Activated T-cell treated with anti-CD3 and anti-CD28 coated beads, Interleukin-2, amount 50 U/mL, for 72 hours (primary cell): ENCODE measurements around the gene AFF1. TPM values are rescaled to one million over a fixed set of nuclear protein-coding genes. Genes with fewer than 3 reads are reported as not detected.
"Not testable (repeated sequence)": the region's sequence is repeated elsewhere in the genome, so short reads cannot be mapped to it uniquely, and the experiment has no call there.

Source experiments
- ATAC-seq, 2 donors: fragments of 150-1000 bp; cut with Tn5 transposase; replicated peaks in 1 of 2; 2 replicates each; pipeline ENCODE4 v1.10.0; 2021; ENCODE audit warnings: moderate library complexity in 2 of 2, mild to moderate bottlenecking in 1 of 2
- DNase-seq, 2 donors: peaks; one replicate each; pipeline ENCODE4 v3.0.0; 2021 to 2022; ENCODE audit warnings: mixed read lengths in 1 of 2
- H3K27ac Mint-ChIP-seq: one replicate; pipeline ENCODE4 v1.8.0; 2022; ENCODE audit warnings: mild to moderate bottlenecking, moderate library complexity, mixed read lengths
- H3K27me3 Mint-ChIP-seq: one replicate; pipeline ENCODE4 v1.8.0; 2022; ENCODE audit warnings: low read depth, mixed read lengths
- H3K36me3 Mint-ChIP-seq, 2 donors: one replicate each; pipeline ENCODE4 v1.8.0; 2022; ENCODE audit warnings: mixed read lengths in 2 of 2, mild to moderate bottlenecking in 1 of 2; ENCODE audit not compliant: insufficient read depth in 2 of 2
- H3K4me1 Mint-ChIP-seq: one replicate; pipeline ENCODE4 v1.8.0; 2022; ENCODE audit warnings: low read depth, mixed read lengths
- H3K4me3 Mint-ChIP-seq, 2 donors: one replicate each; pipeline ENCODE4 v1.8.0; 2022; ENCODE audit warnings: mild to moderate bottlenecking in 2 of 2, mixed read lengths in 2 of 2, moderate library complexity in 2 of 2
- H3K9me3 Mint-ChIP-seq, 2 donors: one replicate each; pipeline ENCODE4 v1.8.0; 2022; ENCODE audit warnings: mixed read lengths in 2 of 2
- total RNA-seq, 2 donors: library from RNA; stranded (reverse); gene quantifications; one replicate each; pipeline ENCODE4 v1.2.3, GENCODE V29; 2022

The AFF1 gene
- total RNA-seq, 2 donors from 2014 or later, result 57.5 to 68.6 TPM

DNA sequence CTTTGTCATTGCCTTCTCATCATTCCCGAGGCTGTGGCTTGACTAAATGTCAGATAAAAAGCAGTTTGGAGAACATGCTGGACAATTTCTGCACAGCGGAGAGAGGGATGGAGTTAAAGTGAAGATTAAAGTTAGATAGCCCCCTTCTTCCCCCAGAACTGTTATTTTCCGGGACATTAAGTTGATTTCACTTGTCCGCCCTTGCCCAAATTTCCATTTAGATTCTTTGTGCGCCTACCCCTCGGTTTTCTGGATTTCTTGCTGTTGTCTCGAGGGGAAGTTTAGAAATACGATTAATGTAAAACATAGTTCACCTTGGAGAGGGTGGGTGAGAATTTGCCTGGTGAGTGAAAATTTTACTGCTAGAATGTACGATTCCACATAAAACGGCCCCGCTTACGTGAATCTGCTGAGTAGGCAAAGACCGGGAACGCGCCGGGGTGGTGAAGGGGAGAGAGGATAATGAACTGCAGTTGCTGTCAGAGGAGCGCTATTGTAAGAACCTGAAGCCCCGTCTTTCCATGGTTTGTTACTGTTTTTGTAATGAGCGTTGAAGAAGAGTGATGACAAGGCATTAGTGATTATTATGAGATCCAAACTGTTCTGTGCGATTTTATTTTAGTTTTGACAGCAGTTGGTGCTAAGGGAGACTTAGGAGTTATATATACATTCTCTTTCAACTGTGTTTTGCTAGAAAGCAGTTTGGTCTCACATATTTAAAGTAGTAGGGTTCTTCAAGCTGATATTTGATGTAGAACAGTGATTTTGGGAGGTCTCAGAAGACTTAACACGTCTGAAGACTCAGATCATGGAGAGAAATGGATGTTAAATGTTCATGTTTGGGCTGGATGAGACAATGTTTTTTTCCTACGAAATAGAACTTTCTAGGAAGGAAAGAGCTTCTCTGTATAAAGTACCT is 73.0 kb downstream of the AFF1 start:
- peak overlapping the region; percentile 90 to 92 for H3K4me3 Mint-ChIP-seq
- H3K4me1 Mint-ChIP-seq, result peaks cover 68% of the 10 kb centered on the region
- peak; percentile 45 to 51 for DNase-seq
- H3K9me3 Mint-ChIP-seq, result no peaks in the 10 kb centered on the region
- ATAC-seq, result no peak
- H3K27me3 Mint-ChIP-seq, result no peaks in the 10 kb centered on the region
- H3K27ac Mint-ChIP-seq, result peak overlapping the region; percentile 99
- peaks cover 2 to 10% of the 10 kb centered on the region in 2 donors for H3K36me3 Mint-ChIP-seq

DNA sequence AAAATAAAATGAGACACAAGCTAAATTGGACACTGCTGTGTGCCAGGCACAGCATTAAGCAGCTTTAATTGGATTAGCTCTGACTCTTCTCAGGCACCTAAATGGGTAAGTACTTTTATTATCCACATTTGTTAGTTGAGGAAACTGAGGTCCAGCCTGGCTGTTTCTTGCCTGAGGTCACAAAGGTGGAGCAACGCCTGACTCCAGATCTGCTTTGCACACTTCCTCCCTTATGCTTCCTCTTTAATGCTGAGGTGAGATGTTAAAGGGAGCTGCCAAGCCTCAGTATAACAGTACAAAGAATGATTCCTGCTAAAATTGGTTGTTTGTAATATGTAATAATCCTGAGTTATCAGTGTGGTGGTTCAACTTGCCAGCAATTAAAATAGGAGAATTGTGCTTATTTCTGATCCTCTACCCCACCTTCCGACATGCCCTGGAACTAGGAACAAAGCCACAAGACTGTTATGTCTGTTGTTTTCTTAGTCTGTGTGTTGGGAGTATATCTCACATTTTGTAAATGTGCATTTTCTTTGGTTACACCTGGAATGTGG is 74.4 kb downstream of the AFF1 start:
- Mint-ChIP-seq H3K36me3 (peaks cover 2 to 10% of the 10 kb centered on the region in 2 donors), H3K4me1 (peaks cover 82% of the 10 kb centered on the region), H3K27ac (no peak overlapping the region), H3K9me3 (no peaks in the 10 kb centered on the region), H3K27me3 (no peaks in the 10 kb centered on the region), H3K4me3 (peak overlapping the region; percentile 79 to 87)
- DNase-seq, result no peak
- ATAC-seq, result no peak

DNA sequence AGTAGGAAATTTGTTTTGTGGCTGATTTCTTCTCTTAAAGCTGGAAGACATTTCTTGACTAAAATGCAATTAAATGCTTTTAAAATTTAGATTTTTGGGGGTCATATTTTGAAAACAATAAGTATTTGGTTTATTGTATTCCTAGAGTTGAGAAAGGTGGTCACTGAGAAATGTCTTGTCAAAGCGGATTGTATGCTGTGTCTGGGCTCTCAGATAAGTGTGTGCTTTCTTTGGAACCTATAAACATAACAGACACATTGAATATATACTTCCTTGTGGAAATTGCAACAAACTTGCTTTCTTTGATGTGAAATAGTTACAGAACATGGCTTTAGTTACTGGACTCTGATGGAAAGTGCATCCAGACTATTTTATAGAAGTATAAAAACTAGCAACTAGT is 75.4 kb downstream of the AFF1 start:
- peak overlapping the region; percentile 4 for H3K27ac Mint-ChIP-seq
- peaks cover 2 to 10% of the 10 kb centered on the region in 2 donors for H3K36me3 Mint-ChIP-seq
- peak overlapping the region; percentile 79 to 87 for H3K4me3 Mint-ChIP-seq
- H3K9me3 Mint-ChIP-seq, result no peaks in the 10 kb centered on the region
- no peaks in the 10 kb centered on the region for H3K27me3 Mint-ChIP-seq
- H3K4me1 Mint-ChIP-seq, result peaks cover 84% of the 10 kb centered on the region
- no peak for DNase-seq
- no peak for ATAC-seq

DNA sequence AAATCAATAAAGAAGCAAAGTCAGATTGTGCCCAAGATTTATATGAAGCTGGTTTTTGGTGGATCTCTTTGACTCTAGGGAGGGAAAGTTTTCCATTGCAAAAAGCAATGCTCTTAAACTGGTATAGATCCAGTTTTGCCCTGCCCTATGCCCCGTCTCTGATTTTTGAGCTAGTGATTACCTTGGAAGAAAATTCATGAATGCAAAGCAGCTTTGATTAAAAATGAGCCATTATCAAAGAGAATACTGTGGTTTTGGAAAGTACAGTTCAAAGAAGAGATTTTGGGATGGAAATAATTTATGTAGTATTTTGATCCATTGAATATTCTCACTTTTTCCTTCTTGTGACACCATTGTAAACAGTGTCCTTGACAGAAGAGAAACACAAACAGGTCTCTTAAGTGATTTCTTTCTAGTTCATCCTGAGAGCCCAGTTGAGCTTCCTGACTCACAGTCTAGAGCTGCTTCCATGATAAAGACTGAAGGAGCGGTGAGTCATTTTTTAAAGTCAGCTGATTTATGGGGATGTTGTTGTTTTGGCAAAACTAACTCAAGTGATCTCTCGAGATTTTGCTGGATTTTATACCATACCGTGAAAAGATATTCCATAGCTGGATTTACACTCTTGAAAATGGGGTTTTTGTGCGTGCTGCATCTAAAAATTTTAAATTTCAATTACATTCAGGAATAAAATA is 76.7 kb downstream of the AFF1 start:
- no peaks in the 10 kb centered on the region for H3K27me3 Mint-ChIP-seq
- no peaks in the 10 kb centered on the region for H3K9me3 Mint-ChIP-seq
- peaks cover 85% of the 10 kb centered on the region for H3K4me1 Mint-ChIP-seq
- H3K4me3 Mint-ChIP-seq, result peak overlapping the region; percentile 41 to 58
- no peak overlapping the region for H3K27ac Mint-ChIP-seq
- ATAC-seq, result no peak
- H3K36me3 Mint-ChIP-seq, result peaks cover 2 to 7% of the 10 kb centered on the region in 2 donors
- DNase-seq, result no peak

DNA sequence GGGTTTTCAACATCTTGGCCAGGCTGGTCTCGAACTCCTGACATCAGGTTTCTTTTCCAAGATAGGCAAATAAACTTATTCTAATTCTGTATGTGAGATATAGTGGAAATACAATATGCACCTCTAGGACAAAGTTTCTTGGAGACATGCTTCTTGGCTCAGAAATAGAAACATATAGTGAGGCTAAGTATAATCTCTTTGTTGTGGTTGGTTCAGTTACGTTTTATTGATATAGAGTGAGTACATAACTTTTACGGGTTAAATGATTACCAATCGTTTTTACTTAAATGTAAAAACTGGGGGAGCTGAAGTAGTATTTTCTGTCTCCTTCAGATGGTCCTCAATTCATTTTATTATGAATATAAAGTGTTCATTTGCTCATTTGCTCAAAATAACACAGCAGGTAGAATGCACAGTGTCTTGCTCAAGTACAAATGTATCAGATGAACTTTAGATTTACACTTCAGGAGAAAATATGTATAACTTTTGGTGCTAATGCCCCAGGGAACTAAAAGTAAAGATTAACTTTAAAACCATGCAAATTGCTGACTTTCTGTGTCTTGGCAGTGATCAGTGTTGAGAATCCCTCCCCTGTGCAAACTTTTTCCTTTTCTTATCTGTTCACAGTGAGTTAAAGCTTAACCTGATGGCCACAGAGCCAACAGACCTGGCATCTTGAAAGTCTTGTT is 77.6 kb downstream of the AFF1 start:
- Mint-ChIP-seq H3K36me3 (peaks cover 2 to 6% of the 10 kb centered on the region in 2 donors), H3K4me3 (peak overlapping the region; percentile 20 to 61), H3K27ac (no peak overlapping the region), H3K27me3 (no peaks in the 10 kb centered on the region), H3K9me3 (no peaks in the 10 kb centered on the region), H3K4me1 (peaks cover 95% of the 10 kb centered on the region)
- DNase-seq (no peak), ATAC-seq (peak; percentile 19 to 63)

DNA sequence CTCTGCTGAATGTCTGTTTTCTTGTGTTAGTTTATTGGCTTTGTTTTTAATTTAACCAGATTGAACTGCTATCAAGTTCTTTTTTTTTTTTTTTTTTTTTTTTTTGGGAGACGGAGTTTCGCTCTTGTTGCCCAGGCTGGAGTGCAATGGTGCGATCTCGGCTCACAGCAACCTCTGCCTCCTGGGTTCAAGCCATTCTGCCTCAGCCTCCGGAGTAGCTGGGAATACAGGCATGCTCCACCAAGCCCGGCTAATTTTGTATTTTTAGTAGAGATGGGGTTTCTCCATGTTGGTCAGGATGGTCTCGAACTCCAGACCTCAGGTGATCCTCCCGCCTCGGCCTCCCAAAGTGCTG is 78.1 kb downstream of the AFF1 start:
- H3K4me3 Mint-ChIP-seq, result peak overlapping the region; percentile 17 to 61
- not testable (repeated sequence) for H3K27me3 Mint-ChIP-seq, ATAC-seq, H3K27ac Mint-ChIP-seq, H3K36me3 Mint-ChIP-seq, H3K9me3 Mint-ChIP-seq, DNase-seq
- H3K4me1 Mint-ChIP-seq, result peaks cover 99% of the 10 kb centered on the region

DNA sequence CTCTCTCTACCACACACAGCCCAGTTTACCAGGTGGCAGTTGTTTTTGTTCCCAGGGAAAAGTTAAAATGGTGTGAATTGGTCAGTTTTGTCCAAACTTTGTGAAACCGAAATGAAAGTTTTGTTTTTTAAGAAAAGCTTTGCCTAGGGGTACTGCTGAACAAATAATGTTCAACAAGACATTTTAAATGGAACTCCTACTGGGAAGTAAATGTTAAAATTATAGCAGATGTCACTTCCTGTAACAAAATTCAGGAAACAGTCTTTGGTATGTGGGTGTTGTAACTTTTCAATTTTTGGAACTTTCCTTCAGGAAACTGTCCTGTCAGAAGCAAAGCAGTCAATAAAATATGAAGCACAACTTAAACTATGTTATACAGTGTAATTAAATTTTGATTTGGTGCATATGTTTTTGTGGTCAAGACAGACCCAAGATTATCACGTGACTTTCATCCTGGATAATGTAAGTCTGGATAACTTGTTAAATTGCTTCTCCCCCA is 79.5 kb downstream of the AFF1 start:
- Mint-ChIP-seq H3K27me3 (no peaks in the 10 kb centered on the region), H3K27ac (no peak overlapping the region), H3K36me3 (peaks cover 3 to 4% of the 10 kb centered on the region in 2 donors), H3K4me3 (peak overlapping the region; percentile 29 to 67), H3K9me3 (no peaks in the 10 kb centered on the region), H3K4me1 (peaks cover 100% of the 10 kb centered on the region)
- DNase-seq, result no peak
- no peak for ATAC-seq

DNA sequence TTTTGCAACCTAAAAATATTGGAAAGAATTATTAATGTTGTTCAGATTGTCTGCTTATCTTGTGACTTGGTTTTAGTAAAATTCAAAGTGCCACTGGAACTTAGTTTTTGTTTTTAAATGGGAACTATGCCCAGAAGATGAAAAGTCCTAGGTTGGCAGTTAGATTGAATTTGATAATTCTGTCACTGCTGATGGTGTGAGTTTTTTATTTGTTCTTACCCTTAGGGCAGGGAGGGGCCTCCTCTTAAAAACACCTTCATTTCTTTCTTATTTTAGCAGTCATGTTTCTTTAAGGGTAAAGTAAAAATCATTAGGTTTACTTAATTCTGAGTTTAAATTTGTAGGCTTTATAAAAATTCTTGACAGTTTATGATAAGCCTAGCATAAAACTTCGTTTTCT is 80.6 kb downstream of the AFF1 start:
- Mint-ChIP-seq H3K27ac (no peak overlapping the region), H3K4me3 (peak overlapping the region in 1 of 2 donors; percentile 67), H3K9me3 (no peaks in the 10 kb centered on the region), H3K36me3 (peaks cover 3% of the 10 kb centered on the region in 2 donors), H3K4me1 (peaks cover 100% of the 10 kb centered on the region), H3K27me3 (no peaks in the 10 kb centered on the region)
- ATAC-seq (no peak), DNase-seq (no peak)

GRCh38 chr4:87017580-87018342 is 83.0 kb downstream of the AFF1 start:
- Mint-ChIP-seq H3K4me3 (peak overlapping the region; percentile 66 to 73), H3K27me3 (no peaks in the 10 kb centered on the region), H3K27ac (peak overlapping the region; percentile 76), H3K4me1 (peaks cover 92% of the 10 kb centered on the region), H3K9me3 (no peaks in the 10 kb centered on the region), H3K36me3 (peaks cover 3% of the 10 kb centered on the region in 2 donors)
- ATAC-seq (peak; percentile 89 to 97), DNase-seq (peak in 1 of 2 donors; percentile 47)

- ATAC-seq (no peak), DNase-seq (no peak)
- peak overlapping the region; percentile 76 for H3K27ac Mint-ChIP-seq
- H3K9me3 Mint-ChIP-seq, result no peaks in the 10 kb centered on the region
- H3K4me3 Mint-ChIP-seq, result peak overlapping the region in 1 of 2 donors; percentile 73
- H3K27me3 Mint-ChIP-seq, result no peaks in the 10 kb centered on the region
- H3K4me1 Mint-ChIP-seq, result peaks cover 83% of the 10 kb centered on the region
- peaks cover 3% of the 10 kb centered on the region in 2 donors for H3K36me3 Mint-ChIP-seq
These were observed 83.9 kb downstream of the AFF1 start for GRCh38 chr4:87018753-87019152.

GRCh38 chr4:87019246-87019791 is 84.5 kb downstream of the AFF1 start:
- no peak overlapping the region for H3K27ac Mint-ChIP-seq
- peak overlapping the region; percentile 12 to 60 for H3K4me3 Mint-ChIP-seq
- peaks cover 3% of the 10 kb centered on the region in 2 donors for H3K36me3 Mint-ChIP-seq
- no peak for ATAC-seq
- H3K27me3 Mint-ChIP-seq, result no peaks in the 10 kb centered on the region
- peaks cover 83% of the 10 kb centered on the region for H3K4me1 Mint-ChIP-seq
- DNase-seq, result no peak
- H3K9me3 Mint-ChIP-seq, result no peaks in the 10 kb centered on the region

DNA sequence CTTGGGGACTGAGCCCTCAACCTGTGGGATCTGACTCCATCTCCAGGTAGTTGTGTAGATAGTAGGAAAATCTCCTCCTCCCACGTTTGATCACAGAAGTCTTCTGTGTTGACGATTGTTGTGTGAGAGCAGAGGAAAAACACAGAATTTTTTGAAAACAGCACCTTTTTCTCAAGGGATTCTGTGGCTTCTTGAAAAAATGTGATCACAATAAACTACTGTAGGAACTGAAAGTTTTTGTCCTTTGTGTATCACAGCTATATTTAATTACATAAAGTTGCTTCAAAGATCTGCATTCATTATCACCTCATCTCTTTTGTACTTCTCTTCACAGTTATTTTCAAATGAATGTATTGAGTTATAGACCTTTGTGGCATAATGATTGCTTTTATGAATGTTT is 85.1 kb downstream of the AFF1 start:
- Mint-ChIP-seq H3K36me3 (peaks cover 3% of the 10 kb centered on the region in 2 donors), H3K4me3 (peak overlapping the region; percentile 60 to 63), H3K27me3 (no peaks in the 10 kb centered on the region), H3K9me3 (no peaks in the 10 kb centered on the region), H3K27ac (peak overlapping the region; percentile 16), H3K4me1 (peaks cover 79% of the 10 kb centered on the region)
- ATAC-seq, result no peak
- no peak for DNase-seq
